Activated naive CD4-positive, alpha-beta T cell treated with anti-CD3 and anti-CD28 coated beads for 36 hours (primary cell): ENCODE data around the gene SPRYD4. TPM values are rescaled to one million over a fixed set of nuclear protein-coding genes. Genes with fewer than 3 reads are reported as not detected.

Experiments used
- CTCF ChIA-PET: fragments of 350-600 bp; sonication (Branson Sonifier 250); formaldehyde crosslinking; loops from one replicate; lab custom pipeline; 2021; ENCODE audit warnings: antibody characterized with exemption; lab: Charles Lee
- DNase-seq: peaks from one replicate; pipeline ENCODE4 v3.0.0-alpha.2; 2020
- H3K27ac Mint-ChIP-seq: one replicate; pipeline ENCODE4 v1.8.0; 2021; ENCODE audit warnings: mild to moderate bottlenecking, mixed read lengths
- H3K27me3 Mint-ChIP-seq: one replicate; pipeline ENCODE4 v1.8.0; 2021; ENCODE audit warnings: low read depth, mixed read lengths
- H3K36me3 Mint-ChIP-seq: one replicate; pipeline ENCODE4 v1.8.0; 2021; ENCODE audit warnings: low read depth, mixed read lengths
- H3K4me1 Mint-ChIP-seq: one replicate; pipeline ENCODE4 v1.8.0; 2021; ENCODE audit warnings: low read depth, mixed read lengths
- H3K4me3 Mint-ChIP-seq: one replicate; pipeline ENCODE4 v1.8.0; 2021; ENCODE audit warnings: mild to moderate bottlenecking, moderate library complexity, mixed read lengths
- H3K9me3 Mint-ChIP-seq: one replicate; pipeline ENCODE4 v1.8.0; 2021; ENCODE audit warnings: mixed read lengths
- intact Hi-C: fragments of 100-400 bp; cut with micrococcal nuclease; formaldehyde crosslinking; loops from one replicate; pipeline ENCODE4 v1.15.1; 2023
- total RNA-seq, 2 experiments: library from RNA; stranded (reverse); gene quantifications; one replicate each; pipeline ENCODE4 v1.2.3, GENCODE V29; 2021

The SPRYD4 gene
- total RNA-seq, 2 experiments from 2014 or later: 2.2 TPM

DNA sequence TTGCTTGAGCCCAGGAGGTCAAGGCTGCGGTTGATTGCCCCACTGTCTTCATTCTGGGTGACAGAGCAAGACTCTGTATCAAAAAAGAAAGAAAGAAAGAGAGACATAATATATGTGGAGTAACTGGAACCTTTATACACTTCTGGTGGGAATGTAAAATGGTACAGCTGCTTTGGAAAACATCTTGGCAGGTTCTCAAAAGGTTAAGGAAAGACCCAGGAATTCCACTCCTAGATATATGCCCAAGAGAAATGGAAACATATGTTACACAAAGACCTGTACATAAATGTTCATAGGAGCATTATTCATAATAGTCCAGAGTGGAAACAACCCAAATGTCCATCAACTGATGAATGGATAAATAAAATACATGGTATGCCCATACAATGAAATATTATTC, 60.5 kb downstream of the SPRYD4 start:
- no peak overlapping the region for H3K27ac Mint-ChIP-seq
- no peaks in the 10 kb centered on the region for H3K36me3 Mint-ChIP-seq
- H3K4me1 Mint-ChIP-seq: no peaks in the 10 kb centered on the region
- no peak for DNase-seq
- CTCF ChIA-PET: interaction anchor here (1.0 kb wide), 1 partner anchor 8 kb away, joined by 6 read pairs; the partner anchor contains the start of gene RBMS2
- no peaks in the 10 kb centered on the region for H3K9me3 Mint-ChIP-seq
- intact Hi-C loops: no loop called here
- no peak overlapping the region for H3K4me3 Mint-ChIP-seq
- no peaks in the 10 kb centered on the region for H3K27me3 Mint-ChIP-seq

Other genes starting within 250 kb of the SPRYD4 start
- 10 to 100 TPM; 26.0 TPM for gene RNF41, start 246.7 kb upstream of the SPRYD4 start, total RNA-seq
- gene NABP2, start 244.2 kb upstream of the SPRYD4 start, total RNA-seq: 10 to 100 TPM; 57.4 to 59.0 TPM
- gene SLC39A5, start 238.5 kb upstream of the SPRYD4 start, total RNA-seq: 1 to 10 TPM in 1 of 2 experiments, under 1 TPM in 1; 0.98 to 1.8 TPM
- 10 to 100 TPM; 23.6 to 25.6 TPM for gene ANKRD52, start 210.2 kb upstream of the SPRYD4 start, total RNA-seq
- gene COQ10A, start 201.6 kb upstream of the SPRYD4 start, total RNA-seq: 1 to 10 TPM; 3.5 to 6.1 TPM
- 100 to 1,000 TPM; 330 to 336 TPM for gene CS, start 168.2 kb upstream of the SPRYD4 start, total RNA-seq
- gene CNPY2, start 152.6 kb upstream of the SPRYD4 start, total RNA-seq: 10 to 100 TPM; 47.5 to 57.3 TPM
- 10 to 100 TPM; 82.7 to 85.4 TPM for gene PAN2, start 134.6 kb upstream of the SPRYD4 start, total RNA-seq
- gene IL23A, start 129.7 kb upstream of the SPRYD4 start, total RNA-seq: 10 to 100 TPM in 1 of 2 experiments, 1 to 10 TPM in 1; 9.0 to 12.6 TPM
- gene STAT2, start 108.5 kb upstream of the SPRYD4 start, total RNA-seq: 100 to 1,000 TPM; 109 to 119 TPM
- gene APOF, start 105.7 kb upstream of the SPRYD4 start, total RNA-seq: not detected
- 10 to 100 TPM; 69.9 to 70.8 TPM for gene TIMELESS, start 19.2 kb upstream of the SPRYD4 start, total RNA-seq
- gene MIP, start 13.9 kb upstream of the SPRYD4 start, total RNA-seq: not detected
- gene GLS2, start 19.6 kb downstream of the SPRYD4 start, total RNA-seq: 1 to 10 TPM; 4.6 to 5.5 TPM
- 1 to 10 TPM; 2.5 to 5.1 TPM for gene RBMS2, start 53.2 kb downstream of the SPRYD4 start, total RNA-seq
- gene BAZ2A, start 161.7 kb downstream of the SPRYD4 start, total RNA-seq: 10 to 100 TPM; 78.3 to 80.0 TPM
- 100 to 1,000 TPM; 854 to 863 TPM for gene ATP5F1B, start 177.4 kb downstream of the SPRYD4 start, total RNA-seq
- 100 to 1,000 TPM; 289 to 293 TPM for gene PTGES3, start 219.7 kb downstream of the SPRYD4 start, total RNA-seq